Mononuclear cell (primary cell): ENCODE data around the gene CDH4. TPM values are rescaled to one million over a fixed set of nuclear protein-coding genes. Genes with fewer than 3 reads are reported as not detected.

Source experiments
- H3K27me3 ChIP-seq: 2 replicates; pipeline ENCODE4 v1.6.0; 2011; ENCODE audit warnings: low read length, control low read depth; ENCODE audit not compliant: insufficient read depth
- H3K4me1 ChIP-seq: 2 replicates; pipeline ENCODE4 v1.5.1; 2011; ENCODE audit warnings: mild to moderate bottlenecking, low read length, control low read depth; ENCODE audit not compliant: insufficient read depth
- H3K4me3 ChIP-seq: 2 replicates; pipeline ENCODE4 v1.5.1; 2011; ENCODE audit warnings: mild to moderate bottlenecking, low read length, moderate library complexity
- H3K9me3 ChIP-seq: 2 replicates; pipeline ENCODE4 v1.5.1; 2011; ENCODE audit warnings: low read depth, mild to moderate bottlenecking, control low read depth, low read length
- total RNA-seq: library from RNA; depleted of rRNA; stranded (reverse); fragments of >200 nt; gene quantifications from one replicate; pipeline ENCODE4 v1.2.3, GENCODE V29; 2012

Gene CDH4
- total RNA-seq, 1 donor = under 0.01 TPM

DNA sequence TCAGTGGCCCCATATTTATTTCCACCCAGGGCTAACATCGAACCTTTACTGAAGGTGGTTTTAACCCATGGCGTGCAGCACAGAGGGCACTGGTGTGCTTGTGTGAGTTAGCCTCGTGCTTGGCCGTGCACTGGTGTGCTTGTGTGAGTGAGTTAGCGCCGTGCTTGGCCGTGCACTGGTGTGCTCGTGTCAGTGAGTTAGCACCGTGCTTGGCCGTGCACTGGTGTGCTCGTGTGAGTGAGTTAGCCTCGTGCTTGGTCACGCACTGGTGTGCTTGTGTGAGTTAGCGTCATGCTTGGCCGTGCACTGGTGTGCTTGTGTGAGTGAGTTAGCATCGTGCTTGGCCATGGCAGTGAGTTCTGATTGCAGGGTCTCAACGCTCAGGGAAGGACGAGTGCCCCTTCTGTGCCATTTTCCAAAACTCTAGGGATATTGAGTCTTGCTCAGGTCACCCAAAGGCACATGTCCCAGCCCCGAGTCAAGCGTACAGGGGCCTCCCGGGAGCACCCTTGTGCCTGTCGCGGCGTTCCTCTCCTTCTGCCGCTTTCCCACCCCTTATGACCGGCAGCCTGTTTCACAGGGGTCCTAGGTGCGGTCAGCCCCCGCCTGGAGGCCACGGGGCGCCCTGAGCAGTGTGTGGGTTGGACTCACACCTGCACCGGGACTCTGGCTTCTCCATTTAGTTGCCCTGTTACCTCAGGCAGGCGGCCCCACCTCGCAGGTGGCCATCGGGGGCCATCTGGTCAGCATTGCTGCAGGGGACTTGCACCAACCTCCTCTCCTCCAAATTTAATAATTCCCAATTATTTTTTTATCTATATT, 399.1 kb downstream of the CDH4 start:
- H3K9me3 ChIP-seq = no peaks in the 10 kb centered on the region
- H3K4me3 ChIP-seq = no peak overlapping the region
- H3K4me1 ChIP-seq = no peaks in the 10 kb centered on the region
- H3K27me3 ChIP-seq = no peaks in the 10 kb centered on the region

- H3K4me1 ChIP-seq = no peaks in the 10 kb centered on the region
- no peak overlapping the region for H3K4me3 ChIP-seq
- H3K9me3 ChIP-seq = no peaks in the 10 kb centered on the region
- no peaks in the 10 kb centered on the region for H3K27me3 ChIP-seq
These were observed 400.1 kb downstream of the CDH4 start for GRCh38 chr20:61652146-61652545.

DNA sequence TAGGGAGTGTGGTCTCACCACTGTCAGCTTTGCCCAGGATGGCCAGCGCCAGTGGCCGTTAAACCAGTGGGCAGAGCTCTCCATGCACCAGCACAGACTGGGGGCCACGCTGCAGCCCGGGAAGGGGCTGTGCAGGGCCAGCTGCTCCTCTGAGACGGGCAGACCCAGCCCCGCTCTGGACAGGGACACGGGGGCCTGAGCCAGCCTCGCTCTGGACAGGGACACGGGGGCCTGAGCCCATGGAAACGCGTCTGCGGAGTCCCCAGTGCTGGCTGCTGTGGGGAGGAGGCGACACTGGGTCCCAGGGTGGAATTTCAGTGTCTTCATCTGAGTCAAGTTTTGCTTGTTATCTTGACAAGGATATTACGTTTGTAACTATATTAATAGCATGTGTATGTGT, 402.7 kb downstream of the CDH4 start:
- no peak overlapping the region for H3K4me3 ChIP-seq
- no peaks in the 10 kb centered on the region for H3K27me3 ChIP-seq
- H3K9me3 ChIP-seq = no peaks in the 10 kb centered on the region
- no peaks in the 10 kb centered on the region for H3K4me1 ChIP-seq

- H3K4me1 ChIP-seq = no peaks in the 10 kb centered on the region
- H3K27me3 ChIP-seq = no peaks in the 10 kb centered on the region
- H3K4me3 ChIP-seq = no peak overlapping the region
- no peaks in the 10 kb centered on the region for H3K9me3 ChIP-seq
These were observed 403.5 kb downstream of the CDH4 start for GRCh38 chr20:61655591-61655990.

DNA sequence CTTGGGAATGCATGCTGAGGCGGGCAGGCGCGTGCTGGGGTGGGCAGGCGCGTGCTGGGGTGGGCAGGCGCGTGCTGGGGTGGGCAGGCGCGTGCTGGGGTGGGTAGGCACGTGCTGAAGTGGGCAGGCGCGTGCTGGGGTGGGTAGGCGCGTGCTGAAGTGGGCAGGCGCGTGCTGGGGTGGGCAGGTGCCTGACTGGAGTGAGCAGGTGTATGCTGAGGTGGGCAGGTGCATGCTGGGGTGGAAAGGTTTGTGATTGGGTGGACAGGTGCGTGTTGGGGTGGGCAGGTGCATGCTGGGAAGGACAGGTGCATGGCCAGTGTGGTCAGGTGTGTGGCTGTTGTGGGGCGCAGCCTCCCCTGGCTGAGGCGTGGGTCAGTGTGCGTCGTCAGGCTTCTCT, 404.1 kb downstream of the CDH4 start:
- no peak overlapping the region for H3K4me3 ChIP-seq
- H3K27me3 ChIP-seq = no peaks in the 10 kb centered on the region
- no peaks in the 10 kb centered on the region for H3K4me1 ChIP-seq
- H3K9me3 ChIP-seq = no peaks in the 10 kb centered on the region

- Histone ChIP-seq H3K9me3 (no peaks in the 10 kb centered on the region), H3K4me3 (no peak overlapping the region), H3K4me1 (no peaks in the 10 kb centered on the region), H3K27me3 (no peaks in the 10 kb centered on the region)
These were observed 405.8 kb downstream of the CDH4 start for GRCh38 chr20:61657721-61658377.

DNA sequence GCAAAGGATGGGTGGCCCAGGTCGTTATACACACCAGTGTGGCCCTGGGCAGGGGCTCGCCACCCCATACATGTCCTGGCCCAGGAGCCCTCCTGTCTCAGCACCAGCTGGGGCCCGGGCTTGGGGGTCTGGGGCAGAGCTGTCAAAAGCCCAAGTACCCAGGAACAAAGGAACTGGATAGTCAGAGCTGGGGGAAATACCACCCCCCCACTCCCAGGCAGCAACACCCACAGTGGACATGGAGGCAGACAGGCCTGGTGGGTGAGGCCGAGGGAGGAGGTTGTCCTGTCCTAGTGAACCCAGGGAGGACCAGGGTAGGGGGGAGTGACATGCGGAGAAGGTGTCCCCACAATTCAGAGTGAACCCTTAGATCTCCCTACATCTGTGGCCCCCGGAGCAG, 406.5 kb downstream of the CDH4 start:
- Histone ChIP-seq H3K4me1 (no peaks in the 10 kb centered on the region), H3K27me3 (no peaks in the 10 kb centered on the region), H3K4me3 (no peak overlapping the region), H3K9me3 (no peaks in the 10 kb centered on the region)

DNA sequence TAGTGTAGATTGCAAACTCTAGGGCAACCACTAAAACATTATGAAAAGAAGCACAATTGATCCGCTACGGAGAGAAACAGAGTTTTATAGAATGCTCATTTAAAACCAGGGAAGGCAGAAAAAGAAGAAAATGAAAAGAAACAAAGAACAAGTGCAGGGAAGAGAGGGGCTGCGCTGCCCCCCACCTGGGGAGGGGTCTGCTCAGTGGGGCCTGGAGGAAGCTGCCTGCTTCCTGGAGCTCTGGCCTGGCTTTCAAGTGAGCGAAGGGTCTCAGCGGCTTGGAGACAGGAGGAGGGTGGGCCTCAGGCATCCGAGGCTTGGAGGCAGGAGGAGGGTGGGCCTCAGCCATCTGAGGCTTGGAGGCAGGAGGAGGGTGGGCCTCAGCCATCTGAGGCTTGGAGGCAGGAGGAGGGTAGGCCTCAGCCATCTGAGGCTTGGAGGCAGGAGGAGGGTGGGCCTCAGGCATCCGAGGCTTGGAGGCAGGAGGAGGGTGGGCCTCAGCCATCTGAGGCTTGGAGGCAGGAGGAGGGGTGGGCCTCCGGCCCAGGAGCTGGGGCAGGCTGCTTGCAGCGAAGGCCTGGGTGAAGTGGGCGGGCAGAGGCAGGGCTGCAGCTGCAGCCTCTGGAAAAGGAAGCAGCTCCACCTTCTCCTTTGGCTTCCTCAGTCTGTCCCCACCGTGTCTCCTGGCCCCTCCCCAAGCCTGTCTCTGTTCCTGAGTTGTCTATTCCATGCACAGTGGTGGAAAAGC, 407.4 kb downstream of the CDH4 start:
- H3K27me3 ChIP-seq = no peaks in the 10 kb centered on the region

DNA sequence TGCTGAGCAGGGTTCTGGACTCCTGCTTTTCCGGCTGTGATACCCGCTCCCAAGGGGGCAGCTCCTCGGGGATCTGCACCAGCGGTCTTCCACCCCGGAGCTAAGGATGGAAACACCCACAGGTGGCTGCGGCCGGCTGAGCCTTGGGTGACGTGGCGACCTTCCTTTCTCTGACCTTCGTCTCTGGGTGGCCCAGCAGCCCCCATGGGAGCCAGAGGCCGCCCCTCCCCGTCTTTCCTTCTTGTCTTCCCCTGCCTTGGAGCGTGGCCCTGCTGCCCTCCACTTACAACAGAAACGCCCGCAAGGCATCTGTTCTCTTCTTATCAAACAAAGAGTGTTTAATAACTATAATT, 407.9 kb downstream of the CDH4 start:
- H3K4me1 ChIP-seq = no peaks in the 10 kb centered on the region
- no peaks in the 10 kb centered on the region for H3K9me3 ChIP-seq
- no peak overlapping the region for H3K4me3 ChIP-seq
- H3K27me3 ChIP-seq = no peaks in the 10 kb centered on the region

More for the DNA sequence above, 407.4 kb downstream of the CDH4 start:
- no peaks in the 10 kb centered on the region for H3K9me3 ChIP-seq
- no peak overlapping the region for H3K4me3 ChIP-seq
- no peaks in the 10 kb centered on the region for H3K4me1 ChIP-seq

DNA sequence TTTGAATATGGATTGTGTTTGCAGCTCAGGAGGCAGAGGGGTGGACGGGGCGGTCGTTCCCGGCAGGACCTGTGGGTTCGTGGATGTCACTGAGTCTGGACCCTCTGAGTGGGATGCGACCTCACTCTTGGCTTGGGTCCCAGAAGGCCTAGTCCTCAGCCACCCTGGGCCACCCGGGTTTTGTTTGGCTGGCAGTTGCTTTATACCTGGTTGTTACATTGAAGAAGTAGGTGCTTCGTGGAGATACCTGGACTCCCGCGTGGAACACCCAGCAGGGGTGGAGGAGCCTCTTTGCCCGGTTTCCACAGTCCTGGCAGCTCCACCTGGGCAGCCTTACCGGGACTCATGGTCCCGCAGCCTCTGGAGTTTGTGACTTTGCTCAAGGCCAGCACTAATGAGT, 408.5 kb downstream of the CDH4 start:
- no peaks in the 10 kb centered on the region for H3K27me3 ChIP-seq
- H3K9me3 ChIP-seq = no peaks in the 10 kb centered on the region
- H3K4me3 ChIP-seq = no peak overlapping the region
- H3K4me1 ChIP-seq = no peaks in the 10 kb centered on the region

- Histone ChIP-seq H3K9me3 (no peaks in the 10 kb centered on the region), H3K4me3 (no peak overlapping the region), H3K27me3 (no peaks in the 10 kb centered on the region), H3K4me1 (no peaks in the 10 kb centered on the region)
These were observed 409.0 kb downstream of the CDH4 start for GRCh38 chr20:61661025-61661424.

DNA sequence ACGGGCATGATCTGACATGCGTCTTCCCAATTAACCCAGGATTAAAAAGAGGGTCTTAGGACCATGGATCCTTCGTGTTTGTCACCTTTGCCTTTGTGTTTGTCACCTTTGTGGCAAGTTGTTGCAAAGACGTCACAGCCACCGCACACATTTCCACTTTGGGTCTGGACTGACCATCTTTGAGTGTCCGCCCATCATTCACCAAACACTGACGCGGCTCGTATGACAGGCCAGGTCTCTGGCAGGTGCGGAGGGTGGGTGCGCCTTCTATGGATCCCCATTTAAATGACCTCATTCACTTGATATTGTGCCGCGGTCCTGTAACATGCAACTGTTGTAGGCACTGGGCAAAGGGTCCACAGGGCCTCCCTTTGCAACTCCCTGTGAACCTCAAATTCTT, 409.5 kb downstream of the CDH4 start:
- H3K4me1 ChIP-seq = no peaks in the 10 kb centered on the region
- no peak overlapping the region for H3K4me3 ChIP-seq
- no peaks in the 10 kb centered on the region for H3K9me3 ChIP-seq
- no peaks in the 10 kb centered on the region for H3K27me3 ChIP-seq

- no peaks in the 10 kb centered on the region for H3K9me3 ChIP-seq
- H3K4me3 ChIP-seq = no peak overlapping the region
- H3K27me3 ChIP-seq = no peaks in the 10 kb centered on the region
- no peaks in the 10 kb centered on the region for H3K4me1 ChIP-seq
These were observed 410.3 kb downstream of the CDH4 start for GRCh38 chr20:61662226-61662967.

GRCh38 chr20:61662968-61663331, 410.9 kb downstream of the CDH4 start:
- no peaks in the 10 kb centered on the region for H3K9me3 ChIP-seq
- no peak overlapping the region for H3K4me3 ChIP-seq
- H3K4me1 ChIP-seq = no peaks in the 10 kb centered on the region
- no peaks in the 10 kb centered on the region for H3K27me3 ChIP-seq
